ENCODE measurements around the gene GOLGA3. TPM values are rescaled to one million over a fixed set of nuclear protein-coding genes. Genes with fewer than 3 reads are reported as not detected.
A peak's percentile ranks its signal among the peaks of the same experiment; 100 is the strongest.

The GOLGA3 gene
- total and polyA plus RNA-seq, 7 donors = 7.5 to 40.8 (median 30.5) TPM

- H3K27ac ChIP-seq = no peak overlapping the region
- WGBS, 3 donors = 95 to 96% (median 95%) methylated on average over 21 of the region's 21 CpGs
- H3K27me3 ChIP-seq (ENCODE audit: insufficient read depth in 3 of 3, low read length in 2 of 3) = no peaks in the 10 kb centered on the region
- no peak overlapping the region for H3K4me3 ChIP-seq
- no peaks in the 10 kb centered on the region for H3K9me3 ChIP-seq
- H3K36me3 ChIP-seq (ENCODE audit: insufficient read depth in 1 of 2, low read depth in 1 of 2) = peaks cover 2 to 69% of the 10 kb centered on the region in 2 donors
- ATAC-seq (no peak), DNase-seq (no peak)
- H3K4me1 ChIP-seq = no peaks in the 10 kb centered on the region
- intact Hi-C loops (cut with DNase I) = no loop called here
- no peak for TF ChIP-seq CTCF (IDR thresholded peaks at IDR 0.05)
Measured at GRCh38 chr12:132789099-132789471, 39.6 kb downstream of the GOLGA3 start.

- Histone ChIP-seq H3K27ac (no peak overlapping the region), H3K4me1 (no peaks in the 10 kb centered on the region), H3K36me3 (ENCODE audit: insufficient read depth in 1 of 2, low read depth in 1 of 2) (peaks cover 2 to 69% of the 10 kb centered on the region in 2 donors), H3K4me3 (no peak overlapping the region), H3K9me3 (no peaks in the 10 kb centered on the region), H3K27me3 (ENCODE audit: insufficient read depth in 3 of 3, low read length in 2 of 3) (no peaks in the 10 kb centered on the region)
- DNase-seq (no peak), ATAC-seq (peak in 1 of 4 donors; percentile 17)
- WGBS, 3 donors = 95 to 97% (median 96%) methylated on average over 29 of the region's 29 CpGs
- TF ChIP-seq CTCF (IDR thresholded peaks at IDR 0.05) = no peak
- intact Hi-C loops (cut with DNase I) = no loop called here
Measured at GRCh38 chr12:132788375-132789098, 40.1 kb downstream of the GOLGA3 start.

- TF ChIP-seq CTCF (IDR thresholded peaks at IDR 0.05) = no peak
- DNase-seq (no peak), ATAC-seq (no peak)
- intact Hi-C loops (cut with DNase I) = no loop called here
- Histone ChIP-seq H3K4me3 (no peak overlapping the region), H3K27me3 (ENCODE audit: insufficient read depth in 3 of 3, low read length in 2 of 3) (no peaks in the 10 kb centered on the region), H3K27ac (no peak overlapping the region), H3K36me3 (ENCODE audit: insufficient read depth in 1 of 2, low read depth in 1 of 2) (peaks cover 2 to 76% of the 10 kb centered on the region in 2 donors), H3K9me3 (no peaks in the 10 kb centered on the region), H3K4me1 (no peaks in the 10 kb centered on the region)
- WGBS, 3 donors = 90 to 92% (median 90%) methylated on average over 15 of the region's 15 CpGs
Measured at GRCh38 chr12:132787877-132788276, 40.8 kb downstream of the GOLGA3 start.

GRCh38 chr12:132786192-132786591 lies 42.5 kb downstream of the GOLGA3 start:
- H3K4me1 ChIP-seq = no peaks in the 10 kb centered on the region
- H3K4me3 ChIP-seq = no peak overlapping the region
- TF ChIP-seq CTCF (IDR thresholded peaks at IDR 0.05) = no peak
- no peaks in the 10 kb centered on the region for H3K9me3 ChIP-seq
- H3K27me3 ChIP-seq (ENCODE audit: insufficient read depth in 3 of 3, low read length in 2 of 3) = no peaks in the 10 kb centered on the region
- ATAC-seq (no peak), DNase-seq (no peak)
- H3K36me3 ChIP-seq (ENCODE audit: insufficient read depth in 1 of 2, low read depth in 1 of 2) = peaks cover 4 to 87% of the 10 kb centered on the region in 2 donors
- no peak overlapping the region for H3K27ac ChIP-seq
- intact Hi-C loops (cut with DNase I) = no loop called here
- 91 to 96% (median 95%) methylated on average over 21 of the region's 21 CpGs for WGBS, 3 donors

- no peaks in the 10 kb centered on the region for H3K9me3 ChIP-seq
- intact Hi-C loops (cut with DNase I) = no loop called here
- TF ChIP-seq CTCF (IDR thresholded peaks at IDR 0.05) = no peak
- H3K4me3 ChIP-seq = no peak overlapping the region
- H3K27ac ChIP-seq = no peak overlapping the region
- no peak for DNase-seq
- peaks cover 4 to 84% of the 10 kb centered on the region in 2 donors for H3K36me3 ChIP-seq (ENCODE audit: insufficient read depth in 1 of 2, low read depth in 1 of 2)
- WGBS, 3 donors = 80 to 86% (median 82%) methylated on average over 9 of the region's 9 CpGs
- no peaks in the 10 kb centered on the region for H3K4me1 ChIP-seq
- no peaks in the 10 kb centered on the region for H3K27me3 ChIP-seq (ENCODE audit: insufficient read depth in 3 of 3, low read length in 2 of 3)
- ATAC-seq = peak in 1 of 4 donors; percentile 26
Measured at GRCh38 chr12:132784580-132784979, 44.1 kb downstream of the GOLGA3 start.
